ENCODE data around the gene RC3H1. TPM values are rescaled to one million over a fixed set of nuclear protein-coding genes. Genes with fewer than 3 reads are reported as not detected.
A peak's percentile ranks its signal among the peaks of the same experiment; 100 is the strongest.

RC3H1 gene
- total and polyA plus RNA-seq, 9 of the 15 experiments (the other 6 are each of a cell fraction or from before 2014, with no cell fraction given), result 2.4 to 31.7 (median 12.4) TPM

GRCh38 chr1:173917149-173917548 is 105.0 kb downstream of the RC3H1 start, which contains the start of gene SERPINC1 (continued):
- TF ChIP-seq GMEB1 (CRISPR knock-in tag; IDR thresholded peaks at IDR 0.05) (no peak), C11orf30 (IDR thresholded peaks at IDR 0.05; ENCODE audit: low read depth) (no peak), CHD1 (IDR thresholded peaks at IDR 0.05; ENCODE audit: low read length) (no peak), CEBPB (tag; IDR thresholded peaks at IDR 0.05) (0 out of 2 replicates have a peak, but pooled peaks have one; percentile 51), ZNF766 (CRISPR knock-in tag; conservative IDR thresholded peaks at IDR 0.05) (0 out of 2 replicates have a peak, but pooled peaks have one; percentile 26), ARID1B (IDR thresholded peaks at IDR 0.05) (peak; percentile 37; the same call in 1 of the 2 replicates), ZBTB43 (CRISPR knock-in tag; IDR thresholded peaks at IDR 0.05) (no peak), OTX1 (CRISPR knock-in tag; IDR thresholded peaks at IDR 0.05) (no peak), CBFA2T3 (IDR thresholded peaks at IDR 0.05) (peak; percentile 34), NRF1 (conservative IDR thresholded peaks at IDR 0.05 in 1 of 2, IDR thresholded peaks at IDR 0.05 in 1 of 2) (peak in 1 of 2 experiments; percentile 19; a peak in 1 of 4 replicates), ELF2 (CRISPR knock-in tag; IDR thresholded peaks at IDR 0.05) (no peak), REST (IDR thresholded peaks at IDR 0.05; ENCODE audit: borderline replicate concordance) (0 out of 2 replicates have a peak, but pooled peaks have one; percentile 22), REST (CRISPR knock-in tag; IDR thresholded peaks at IDR 0.05; ENCODE audit: low read depth) (no peak), ZNF57 (CRISPR knock-in tag; IDR thresholded peaks at IDR 0.05) (no peak), ERF (CRISPR knock-in tag; IDR thresholded peaks at IDR 0.05) (no peak)

Measured in K562 (cell line).